Measurements from ENCODE around the gene HCN2.

GRCh38 chr19:656751-657559 is 67.3 kb downstream of the HCN2 start:
- TF ChIP-seq CTCF (conservative IDR thresholded peaks at IDR 0.05; ENCODE audit: low read depth, low read length) (no peak), EZH2 (IDR thresholded peaks at IDR 0.05; ENCODE audit: low read length, unreplicated experiment) (no peak), EZH2phosphoT487 (IDR thresholded peaks at IDR 0.05; ENCODE audit: borderline replicate concordance, low read length) (no peak)
